ENCODE data around the gene KCNJ4.

The KCNJ4 gene

DNA sequence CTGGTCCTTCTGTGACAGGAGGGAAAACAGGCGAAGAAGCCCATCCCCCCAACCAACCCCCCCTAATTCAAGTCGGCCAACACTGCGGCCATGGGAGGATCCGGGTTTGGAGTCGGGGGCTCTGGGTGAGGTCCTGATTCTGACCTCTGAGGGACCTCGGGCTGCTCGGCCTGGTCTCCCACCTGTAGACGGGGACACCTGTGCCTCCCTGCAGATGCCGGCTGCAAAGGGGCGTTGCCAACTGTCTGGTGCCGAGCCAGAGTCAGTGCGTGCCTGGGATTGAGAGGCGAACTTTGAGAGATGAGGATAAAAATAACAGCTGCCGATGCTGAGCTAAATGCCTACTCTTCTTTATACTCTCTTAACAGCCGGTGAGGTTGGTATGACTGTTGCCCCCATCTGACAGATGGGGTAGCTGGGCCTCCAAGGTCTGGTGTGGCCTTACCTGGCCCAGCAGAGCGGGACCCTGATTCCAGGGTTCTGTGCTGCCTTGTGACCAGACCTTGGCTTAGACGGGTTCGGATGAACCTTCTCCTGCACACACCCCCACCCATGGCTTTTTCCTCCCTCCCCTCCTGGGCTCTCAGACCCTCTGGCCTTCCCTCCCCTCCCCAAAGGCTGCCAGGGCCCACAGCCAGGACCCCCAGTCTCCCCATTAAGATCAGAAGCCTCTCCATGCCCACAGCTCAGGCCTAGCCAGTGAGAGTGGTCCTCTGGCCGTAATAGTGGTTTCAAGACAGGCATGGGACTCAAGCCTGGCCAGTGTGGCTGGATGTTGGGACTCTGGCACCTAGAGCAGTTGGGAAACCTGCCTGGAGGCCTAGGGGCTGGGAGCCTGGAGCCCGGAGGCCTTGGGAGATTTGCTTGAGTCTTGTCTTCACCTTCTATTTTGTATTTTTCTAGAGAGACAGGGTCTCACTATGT, 41.7 kb downstream of the KCNJ4 start:
- no peaks in the 10 kb centered on the region for H3K36me3 ChIP-seq (ENCODE audit: control insufficient read depth in 2 of 2, insufficient read depth in 1 of 2, low read length in 2 of 2)
- POLR2A ChIA-PET = interaction anchor here (0.5 to 1.3 kb wide), 3 partner anchors 12 to 146 kb away, joined by 3 read pairs; no protein-coding TSS in a partner anchor
- no peaks in the 10 kb centered on the region for H3K9me3 ChIP-seq (ENCODE audit: control insufficient read depth, insufficient read depth, low read depth, low read length)
- no peak overlapping the region for H3K27ac ChIP-seq (ENCODE audit: extremely low read depth, low read depth, low read length)
- H3K4me3 ChIP-seq (ENCODE audit: low read depth, low read length) = no peak overlapping the region
- no peaks in the 10 kb centered on the region for H3K4me1 ChIP-seq (ENCODE audit: control insufficient read depth, insufficient read depth, low read length)
- CTCF ChIA-PET = interaction anchor here (0.6 to 1.8 kb wide), 8 partner anchors 9 to 395 kb away, joined by 3 to 6 read pairs (median 4); no protein-coding TSS in a partner anchor
- TF ChIP-seq, protein P1, sequence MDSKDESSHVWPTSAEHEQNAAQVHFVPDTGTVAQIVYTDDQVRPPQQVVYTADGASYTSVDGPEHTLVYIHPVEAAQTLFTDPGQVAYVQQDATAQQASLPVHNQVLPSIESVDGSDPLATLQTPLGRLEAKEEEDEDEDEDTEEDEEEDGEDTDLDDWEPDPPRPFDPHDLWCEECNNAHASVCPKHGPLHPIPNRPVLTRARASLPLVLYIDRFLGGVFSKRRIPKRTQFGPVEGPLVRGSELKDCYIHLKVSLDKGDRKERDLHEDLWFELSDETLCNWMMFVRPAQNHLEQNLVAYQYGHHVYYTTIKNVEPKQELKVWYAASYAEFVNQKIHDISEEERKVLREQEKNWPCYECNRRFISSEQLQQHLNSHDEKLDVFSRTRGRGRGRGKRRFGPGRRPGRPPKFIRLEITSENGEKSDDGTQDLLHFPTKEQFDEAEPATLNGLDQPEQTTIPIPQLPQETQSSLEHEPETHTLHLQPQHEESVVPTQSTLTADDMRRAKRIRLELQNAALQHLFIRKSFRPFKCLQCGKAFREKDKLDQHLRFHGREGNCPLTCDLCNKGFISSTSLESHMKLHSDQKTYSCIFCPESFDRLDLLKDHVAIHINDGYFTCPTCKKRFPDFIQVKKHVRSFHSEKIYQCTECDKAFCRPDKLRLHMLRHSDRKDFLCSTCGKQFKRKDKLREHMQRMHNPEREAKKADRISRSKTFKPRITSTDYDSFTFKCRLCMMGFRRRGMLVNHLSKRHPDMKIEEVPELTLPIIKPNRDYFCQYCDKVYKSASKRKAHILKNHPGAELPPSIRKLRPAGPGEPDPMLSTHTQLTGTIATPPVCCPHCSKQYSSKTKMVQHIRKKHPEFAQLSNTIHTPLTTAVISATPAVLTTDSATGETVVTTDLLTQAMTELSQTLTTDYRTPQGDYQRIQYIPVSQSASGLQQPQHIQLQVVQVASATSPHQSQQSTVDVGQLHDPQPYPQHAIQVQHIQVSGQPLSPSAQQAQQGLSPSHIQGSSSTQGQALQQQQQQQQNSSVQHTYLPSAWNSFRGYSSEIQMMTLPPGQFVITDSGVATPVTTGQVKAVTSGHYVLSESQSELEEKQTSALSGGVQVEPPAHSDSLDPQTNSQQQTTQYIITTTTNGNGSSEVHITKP (tag by site-specific recombination; IDR thresholded peaks at IDR 0.05) = no peak
- TF ChIP-seq ZNF571 (tag by site-specific recombination; IDR thresholded peaks at IDR 0.05) = no peak
- 0 out of 2 replicates have a peak, but pooled peaks have one; percentile 44 for TF ChIP-seq ZBTB20 (tag by site-specific recombination; IDR thresholded peaks at IDR 0.05)
- TF ChIP-seq SCRT2 (tag by site-specific recombination; IDR thresholded peaks at IDR 0.05) = peak; percentile 80
- TF ChIP-seq SCRT1 (tag by site-specific recombination; IDR thresholded peaks at IDR 0.05; ENCODE audit: borderline replicate concordance) = peak; percentile 79; the same call in 1 of the 2 replicates

DNA sequence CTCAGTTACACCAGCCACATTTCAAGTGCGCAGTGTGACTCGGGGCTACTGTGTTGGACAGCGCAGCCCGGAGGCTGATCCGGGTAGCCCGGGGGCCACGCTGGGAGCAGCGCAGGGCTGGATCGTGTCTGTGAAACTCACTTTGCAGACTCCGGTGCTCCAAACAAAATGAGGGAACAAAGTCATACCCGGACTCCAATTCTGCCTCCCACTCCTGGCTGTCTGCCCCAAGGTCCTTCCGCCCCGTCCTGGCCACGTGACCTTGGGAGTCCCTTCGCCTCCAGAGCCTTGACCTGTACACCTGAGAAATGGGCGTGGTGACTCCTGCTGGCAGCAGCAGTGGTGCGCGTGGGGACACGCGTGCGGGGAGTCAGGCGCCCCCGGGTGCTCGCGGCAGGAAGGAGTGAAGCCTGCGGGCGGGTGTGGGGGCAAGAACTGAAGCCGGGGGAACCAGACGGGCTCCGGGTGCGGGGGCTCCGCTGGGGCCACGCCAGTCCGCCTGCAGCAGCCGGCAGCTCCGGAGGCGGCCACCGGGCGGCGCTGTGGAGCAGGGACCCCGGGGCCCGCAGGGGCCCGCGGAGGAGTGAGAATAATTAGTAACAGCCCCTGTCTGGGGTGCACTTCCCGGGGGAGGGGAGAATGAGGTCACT, 42.4 kb downstream of the KCNJ4 start:
- TF ChIP-seq, protein P2, sequence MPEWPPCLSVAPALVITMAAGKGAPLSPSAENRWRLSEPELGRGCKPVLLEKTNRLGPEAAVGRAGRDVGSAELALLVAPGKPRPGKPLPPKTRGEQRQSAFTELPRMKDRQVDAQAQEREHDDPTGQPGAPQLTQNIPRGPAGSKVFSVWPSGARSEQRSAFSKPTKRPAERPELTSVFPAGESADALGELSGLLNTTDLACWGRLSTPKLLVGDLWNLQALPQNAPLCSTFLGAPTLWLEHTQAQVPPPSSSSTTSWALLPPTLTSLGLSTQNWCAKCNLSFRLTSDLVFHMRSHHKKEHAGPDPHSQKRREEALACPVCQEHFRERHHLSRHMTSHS (tag by site-specific recombination; IDR thresholded peaks at IDR 0.05) = no peak
- TF ChIP-seq GLI2 (tag by site-specific recombination; IDR thresholded peaks at IDR 0.05; ENCODE audit: borderline replicate concordance, low read depth) (no peak), ZNF211 (tag by site-specific recombination; IDR thresholded peaks at IDR 0.05; ENCODE audit: low read depth) (no peak), ZNF555 (tag by site-specific recombination; conservative IDR thresholded peaks at IDR 0.05) (no peak), HOXA7 (CRISPR knock-in tag; IDR thresholded peaks at IDR 0.05; ENCODE audit: borderline replicate concordance) (no peak), GLIS1 (tag by site-specific recombination; IDR thresholded peaks at IDR 0.05) (no peak), ZBTB48 (tag by site-specific recombination; IDR thresholded peaks at IDR 0.05) (no peak), ZNF394 (tag by site-specific recombination; IDR thresholded peaks at IDR 0.05; ENCODE audit: borderline replicate concordance) (no peak), ZNF23 (tag by site-specific recombination; IDR thresholded peaks at IDR 0.05; ENCODE audit: borderline replicate concordance) (no peak), ZBTB20 (tag by site-specific recombination; IDR thresholded peaks at IDR 0.05) (no peak), KLF8 (tag by site-specific recombination; IDR thresholded peaks at IDR 0.05) (no peak)
- TF ChIP-seq, protein P3, sequence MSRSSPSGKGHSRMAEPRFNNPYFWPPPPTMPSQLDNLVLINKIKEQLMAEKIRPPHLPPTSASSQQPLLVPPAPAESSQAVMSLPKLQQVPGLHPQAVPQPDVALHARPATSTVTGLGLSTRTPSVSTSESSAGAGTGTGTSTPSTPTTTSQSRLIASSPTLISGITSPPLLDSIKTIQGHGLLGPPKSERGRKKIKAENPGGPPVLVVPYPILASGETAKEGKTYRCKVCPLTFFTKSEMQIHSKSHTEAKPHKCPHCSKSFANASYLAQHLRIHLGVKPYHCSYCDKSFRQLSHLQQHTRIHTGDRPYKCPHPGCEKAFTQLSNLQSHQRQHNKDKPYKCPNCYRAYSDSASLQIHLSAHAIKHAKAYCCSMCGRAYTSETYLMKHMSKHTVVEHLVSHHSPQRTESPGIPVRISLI (tag by site-specific recombination; IDR thresholded peaks at IDR 0.05) = no peak
- TF ChIP-seq, protein P4, sequence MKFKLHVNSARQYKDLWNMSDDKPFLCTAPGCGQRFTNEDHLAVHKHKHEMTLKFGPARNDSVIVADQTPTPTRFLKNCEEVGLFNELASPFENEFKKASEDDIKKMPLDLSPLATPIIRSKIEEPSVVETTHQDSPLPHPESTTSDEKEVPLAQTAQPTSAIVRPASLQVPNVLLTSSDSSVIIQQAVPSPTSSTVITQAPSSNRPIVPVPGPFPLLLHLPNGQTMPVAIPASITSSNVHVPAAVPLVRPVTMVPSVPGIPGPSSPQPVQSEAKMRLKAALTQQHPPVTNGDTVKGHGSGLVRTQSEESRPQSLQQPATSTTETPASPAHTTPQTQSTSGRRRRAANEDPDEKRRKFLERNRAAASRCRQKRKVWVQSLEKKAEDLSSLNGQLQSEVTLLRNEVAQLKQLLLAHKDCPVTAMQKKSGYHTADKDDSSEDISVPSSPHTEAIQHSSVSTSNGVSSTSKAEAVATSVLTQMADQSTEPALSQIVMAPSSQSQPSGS (tag by site-specific recombination; IDR thresholded peaks at IDR 0.05; ENCODE audit: low read depth) = no peak
- Histone ChIP-seq H3K27ac (ENCODE audit: extremely low read depth, low read depth, low read length) (no peak overlapping the region), H3K36me3 (ENCODE audit: control insufficient read depth in 2 of 2, insufficient read depth in 1 of 2, low read length in 2 of 2) (no peaks in the 10 kb centered on the region), H3K4me3 (ENCODE audit: low read depth, low read length) (no peak overlapping the region), H3K4me1 (ENCODE audit: control insufficient read depth, insufficient read depth, low read length) (no peaks in the 10 kb centered on the region), H3K9me3 (ENCODE audit: control insufficient read depth, insufficient read depth, low read depth, low read length) (no peaks in the 10 kb centered on the region)
- POLR2A ChIA-PET = no interaction called here
- CTCF ChIA-PET = interaction anchor here (0.7 kb wide), 3 partner anchors 14 to 394 kb away, joined by 3 to 4 read pairs (median 4); no protein-coding TSS in a partner anchor
